A549 (cell line): Measurements from ENCODE around the gene NUCB1. TPM values are rescaled to one million over a fixed set of nuclear protein-coding genes. Genes with fewer than 3 reads are reported as not detected.

ENCODE experiments used
- ATAC-seq, 2 experiments: fragments of 200-7000 bp in 1 of 2; fragments of >200 bp in 1 of 2; cut with Nextera tagmentation in 1 of 2; cut with Tn5 transposase in 1 of 2; 3 replicates each; pipeline versions ENCODE4 v1.8.0 to v1.9.1; 2018 to 2020; ENCODE audit warnings: mild to moderate bottlenecking in 1 of 2, moderate library complexity in 1 of 2
- CTCF ChIA-PET: fragments of 300-600 bp; sonication (Branson Sonifier 250); formaldehyde crosslinking; extraction: SDS; loops from one replicate; lab custom pipeline; 2021; ENCODE audit warnings: antibody characterized with exemption, inconsistent platforms; lab: Yijun Ruan, JAX
- POLR2A ChIA-PET: fragments of 350-600 bp; formaldehyde crosslinking; extraction: SDS; loops from one replicate; lab custom pipeline; 2021; ENCODE audit warnings: antibody characterized with exemption, inconsistent platforms; lab: Yijun Ruan, JAX
- DNase-seq, 2 experiments: peaks; one replicate each; pipeline versions ENCODE4 v3.0.0 to v3.0.0-alpha.2; 2011 to 2016; ENCODE audit warnings: low read depth in 1 of 2, low spot score in 1 of 2
- FAIRE-seq: peaks from 2 replicates; lab custom pipeline; 2011; peaks lifted over from hg19 to GRCh38; lab: Jason Lieb, UNC
- H3K27ac ChIP-seq, 2 experiments: fragments of >200 bp; sonication (Bioruptor Twin); formaldehyde crosslinking; 3 replicates each; pipeline ENCODE4 v1.5.1; 2016 to 2017
- H3K4me1 ChIP-seq: fragments of >200 bp; sonication (Bioruptor Twin); formaldehyde crosslinking; 3 replicates; pipeline ENCODE4 v1.6.1; 2016
- H3K4me2 ChIP-seq: fragments of >200 bp; sonication (Bioruptor Twin); formaldehyde crosslinking; 3 replicates; pipeline ENCODE4 v1.6.1; 2016
- H3K4me3 ChIP-seq: fragments of >200 bp; sonication (Bioruptor Twin); formaldehyde crosslinking; 3 replicates; pipeline ENCODE4 v1.5.1; 2016
- H3K9me3 ChIP-seq: fragments of >200 bp; sonication (Bioruptor Twin); formaldehyde crosslinking; 3 replicates; pipeline ENCODE4 v1.6.1; 2016
- ATOH8 ChIP-seq: fragments of 250-450 bp; sonication (Bioruptor Pico); IDR thresholded peaks from 2 replicates; pipeline ENCODE4 v1.5.0; 2020; ENCODE audit warnings: low read depth, mild to moderate bottlenecking, moderate library complexity
- FOSL2 ChIP-seq, 2 experiments: fragments of 450-650 bp in 1 of 2; fragments of >200 bp in 1 of 2; sonication (Bioruptor Twin) in 1 of 2; formaldehyde crosslinking; IDR thresholded peaks; 2 replicates each; pipeline versions ENCODE4 v1.5.0 to v1.6.1; 2016 to 2020; ENCODE audit warnings: mild to moderate bottlenecking in 1 of 2, moderate library complexity in 1 of 2
- GATA3 ChIP-seq: IDR thresholded peaks from 2 replicates; pipeline ENCODE4 v1.6.1; 2012; ENCODE audit warnings: borderline replicate concordance
- HEYL ChIP-seq: fragments of 250-450 bp; sonication (Bioruptor Pico); IDR thresholded peaks from 2 replicates; pipeline ENCODE4 v1.8.0; 2021; ENCODE audit warnings: mild to moderate bottlenecking, moderate library complexity
- JUN ChIP-seq, 2 experiments: fragments of >200 bp; sonication (Bioruptor Twin); formaldehyde crosslinking; IDR thresholded peaks; 2 replicates in 1 of 2; 3 replicates in 1 of 2; pipeline ENCODE4 v1.6.1; 2016 to 2017
- JUNB ChIP-seq: fragments of >200 bp; sonication (Bioruptor Twin); formaldehyde crosslinking; IDR thresholded peaks from 2 replicates; pipeline ENCODE4 v1.6.1; 2016
- KDM1A ChIP-seq: fragments of 200-600 bp; sonication (generic); IDR thresholded peaks from 2 replicates; pipeline ENCODE4 v1.6.1; 2016; ENCODE audit warnings: low read depth, mild to moderate bottlenecking
- MAFK ChIP-seq: fragments of 450-650 bp; IDR thresholded peaks from 2 replicates; pipeline ENCODE4 v1.6.1; 2014; ENCODE audit not compliant: partially characterized antibody
- MAZ ChIP-seq: fragments of 150-350 bp; IDR thresholded peaks from 2 replicates; pipeline ENCODE4 v1.6.1; 2014; ENCODE audit warnings: antibody characterized with exemption, low read depth, low read length, borderline replicate concordance
- MYC ChIP-seq: IDR thresholded peaks from 2 replicates; pipeline ENCODE4 v1.6.1; 2012; ENCODE audit warnings: mild to moderate bottlenecking, inconsistent platforms, low read length, improper control_type of control experiment, borderline replicate concordance
- NFE2L2 ChIP-seq: fragments of 150-350 bp; conservative IDR thresholded peaks from 2 replicates; pipeline ENCODE4 v1.6.1; 2014; ENCODE audit warnings: low read length
- PHF8 ChIP-seq: fragments of 200-600 bp; sonication (generic); IDR thresholded peaks from 2 replicates; pipeline ENCODE4 v1.6.1; 2016; ENCODE audit warnings: low read depth, mild to moderate bottlenecking, antibody characterized with exemption, moderate library complexity, borderline replicate concordance
- POLR2AphosphoS2 ChIP-seq: conservative IDR thresholded peaks from 2 replicates; pipeline ENCODE4 v1.6.1; 2012; ENCODE audit warnings: low read length, improper control_type of control experiment, inconsistent platforms
- REST ChIP-seq: fragments of 200-600 bp; sonication (generic); IDR thresholded peaks from 2 replicates; pipeline ENCODE4 v1.6.1; 2016; ENCODE audit warnings: antibody characterized with exemption, mild to moderate bottlenecking, moderate library complexity
- RNF2 ChIP-seq: fragments of 200-600 bp; sonication (generic); IDR thresholded peaks from 2 replicates; pipeline ENCODE4 v1.6.1; 2016; ENCODE audit warnings: low read depth, mild to moderate bottlenecking, antibody characterized with exemption, moderate library complexity, borderline replicate concordance
- SMC3 ChIP-seq: fragments of >200 bp; sonication (Bioruptor Twin); formaldehyde crosslinking; IDR thresholded peaks from 3 replicates; pipeline ENCODE4 v1.6.1; 2018; ENCODE audit warnings: inconsistent platforms
- SREBF2 ChIP-seq: fragments of 450-650 bp; IDR thresholded peaks from 2 replicates; pipeline ENCODE4 v1.6.1; 2014; ENCODE audit warnings: mild to moderate bottlenecking, moderate library complexity
- ZC3H11A ChIP-seq: fragments of 450-650 bp; IDR thresholded peaks from 2 replicates; pipeline ENCODE4 v1.6.1; 2014; ENCODE audit warnings: antibody characterized with exemption, mild to moderate bottlenecking
- ZFP36 ChIP-seq: fragments of 450-650 bp; IDR thresholded peaks from 2 replicates; pipeline ENCODE4 v1.6.1; 2014; ENCODE audit warnings: borderline replicate concordance; ENCODE audit not compliant: partially characterized antibody
- WGBS: methylation state at CpG from one replicate; pipeline ENCODE4 v1.1.6; 2017; ENCODE audit errors: missing lambda C conversion rate; 5-methylcytosine and 5-hydroxymethylcytosine counted together
- polyA plus RNA-seq, 4 experiments: library from polyadenylated mRNA; depleted of rRNA in 3 of 4; stranded (reverse); fragments of >200 nt; fragmentation: RNase III in 1 of 4; extraction: RNeasy Plus Mini Kit Qiagen cat#74134 plus additional on column Dnase treatment in 1 of 4; gene quantifications; 2 replicates in 3 of 4; 3 replicates in 1 of 4; pipeline ENCODE4 v1.2.3, GENCODE V29; 2011 to 2017
- TF ChIP-seq, protein P1 (sequence below): IDR thresholded peaks from 2 replicates; pipeline ENCODE4 v1.6.1; 2012
- TF ChIP-seq, protein P2 (sequence below): fragments of 250-450 bp; sonication (Bioruptor Pico); IDR thresholded peaks from 2 replicates; pipeline ENCODE4 v1.5.0; 2021; ENCODE audit warnings: mild to moderate bottlenecking, moderate library complexity, borderline replicate concordance

The NUCB1 gene
- polyA plus RNA-seq, 2 of the 4 experiments (the other 2 are of a cell fraction), result 79.5 to 182 TPM

DNA sequence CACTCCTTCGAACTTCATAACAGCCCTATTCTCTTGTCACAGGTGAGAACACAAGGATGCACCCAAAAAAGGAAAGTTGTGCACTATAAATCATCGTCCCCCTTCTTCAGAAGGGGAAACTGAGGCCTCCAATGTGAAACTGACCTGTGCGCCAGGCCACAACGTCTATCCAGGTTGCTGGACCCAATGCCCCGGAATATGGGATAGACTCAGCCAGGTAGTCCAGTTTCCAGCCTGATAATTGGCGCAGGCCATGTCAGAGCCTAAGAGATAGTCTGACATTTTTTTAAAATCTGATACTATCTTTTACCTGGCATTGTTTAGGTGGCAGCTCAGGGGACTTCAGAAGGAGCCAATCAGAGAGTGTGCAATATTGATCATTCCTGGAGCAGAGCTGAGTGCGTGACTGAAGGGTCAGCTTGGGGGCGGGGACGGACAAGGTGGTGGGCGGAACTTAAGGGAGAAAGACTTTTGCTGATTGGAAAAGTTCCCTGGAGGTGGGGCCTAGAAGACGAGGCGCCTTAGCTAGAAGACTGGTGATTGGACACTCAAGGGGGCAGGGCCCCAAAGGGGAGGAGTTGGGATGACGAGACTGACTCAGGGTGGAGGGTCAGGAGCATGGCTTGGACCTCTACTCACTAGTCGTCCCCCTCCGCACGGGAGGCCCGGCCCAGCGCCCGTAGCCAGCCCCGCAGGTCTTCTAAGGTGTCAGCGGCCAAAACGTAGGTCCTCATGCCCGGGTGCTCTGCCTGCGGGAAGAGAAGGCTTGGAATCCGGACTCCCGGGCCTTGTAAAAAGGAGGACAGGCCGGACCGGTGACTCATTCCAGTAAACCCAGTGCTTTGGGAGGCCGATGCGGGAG is 40.2 kb upstream of the NUCB1 start:
- POLR2A ChIA-PET, result interaction anchor here (0.5 kb wide), 1 partner anchor 82 kb away, joined by 3 read pairs; no protein-coding TSS in a partner anchor

GRCh38 chr19:48861313-48861712 is 38.8 kb upstream of the NUCB1 start:
- Histone ChIP-seq H3K9me3 (no peaks in the 10 kb centered on the region), H3K4me1 (no peaks in the 10 kb centered on the region), H3K4me2 (no peak overlapping the region), H3K27ac (no peak overlapping the region), H3K4me3 (no peak overlapping the region)
- no peak for FAIRE-seq
- no peak for ATAC-seq
- no peak for TF ChIP-seq MYC
- ChIA-PET CTCF (interaction anchor here (0.6 to 4.1 kb wide), 7 partner anchors 9 to 1861 kb away, joined by 3 to 24 read pairs (median 3); partner anchors contain the start of genes HSD17B14 and RUVBL2), POLR2A (interaction anchor here (1.5 kb wide), 1 partner anchor 11 kb away, joined by 4 read pairs; no protein-coding TSS in a partner anchor)
- DNase-seq, result no peak
- 87% methylated on average over 18 of the region's 18 CpGs for WGBS

More for the DNA sequence above, 40.2 kb upstream of the NUCB1 start:
- CTCF ChIA-PET, result interaction anchor here (4.1 kb wide), 1 partner anchor 17 kb away, joined by 24 read pairs; no protein-coding TSS in a partner anchor
- FAIRE-seq, result no peak
- Histone ChIP-seq H3K27ac (no peak overlapping the region), H3K9me3 (no peaks in the 10 kb centered on the region), H3K4me1 (no peaks in the 10 kb centered on the region), H3K4me3 (no peak overlapping the region), H3K4me2 (no peak overlapping the region)
- ATAC-seq, result peak; percentile 44 to 71; a peak in 4 of 6 replicates
- TF ChIP-seq FOSL2 (IDR thresholded peaks at IDR 0.05), result no peak
- TF ChIP-seq FOSL2 (CRISPR knock-in tag; IDR thresholded peaks at IDR 0.05), result 0 out of 2 replicates have a peak, but pooled peaks have one; percentile 16
- no peak for TF ChIP-seq ATOH8 (CRISPR knock-in tag)
- peak in 1 of 2 experiments; percentile 65 for DNase-seq
- 87% methylated on average over 30 of the region's 30 CpGs for WGBS

DNA sequence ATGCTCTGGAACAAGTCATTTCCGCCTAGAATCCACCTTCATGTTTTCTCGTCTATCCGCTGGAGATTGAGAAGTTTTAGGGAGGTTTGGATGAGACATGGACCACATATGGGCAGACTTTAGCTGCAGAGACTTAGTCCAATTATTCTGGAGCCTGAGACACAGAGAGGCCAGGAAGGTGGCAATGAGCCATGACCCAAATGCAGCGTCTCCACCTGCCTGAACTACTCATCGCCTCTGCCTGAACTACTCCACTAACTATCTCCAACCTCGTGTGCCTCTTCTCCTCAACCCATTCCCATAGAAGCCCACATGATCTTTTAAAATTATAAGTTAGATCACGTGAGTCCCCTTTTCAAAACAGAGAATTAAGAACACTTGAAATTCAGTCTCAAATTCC is 37.3 kb upstream of the NUCB1 start:
- POLR2A ChIA-PET, result no interaction called here
- Histone ChIP-seq H3K9me3 (no peaks in the 10 kb centered on the region), H3K27ac (no peak overlapping the region), H3K4me2 (no peak overlapping the region), H3K4me3 (no peak overlapping the region), H3K4me1 (no peaks in the 10 kb centered on the region)
- WGBS, result 66% methylated on average over 7 of the region's 7 CpGs
- TF ChIP-seq PHF8, result no peak
- TF ChIP-seq JUNB, result no peak
- no peak for ATAC-seq
- CTCF ChIA-PET, result interaction anchor here (0.6 to 4.1 kb wide), 4 partner anchors 14 to 103 kb away, joined by 3 to 24 read pairs (median 4); no protein-coding TSS in a partner anchor
- no peak for FAIRE-seq
- no peak for DNase-seq

DNA sequence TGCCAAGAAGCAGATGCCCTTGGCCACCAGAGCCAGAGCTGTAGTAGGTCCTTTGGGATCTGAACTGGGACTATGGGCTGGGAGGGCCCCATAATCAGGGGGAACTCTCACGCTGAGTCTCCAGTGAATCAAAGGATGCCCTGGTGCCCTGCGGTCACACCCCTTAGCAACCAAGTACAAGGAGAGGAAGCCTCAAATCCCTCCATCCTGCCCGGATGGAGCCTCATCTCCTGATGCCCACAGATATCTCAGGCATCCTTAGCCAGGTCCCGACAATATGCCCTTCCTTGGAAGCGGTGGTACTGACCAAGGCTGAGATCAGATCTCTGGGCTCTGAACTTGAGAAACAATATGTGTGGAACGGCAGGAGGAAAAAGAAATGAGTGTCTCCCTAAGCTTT is 33.4 kb upstream of the NUCB1 start:
- no peaks in the 10 kb centered on the region for H3K9me3 ChIP-seq
- H3K4me3 ChIP-seq, result no peak overlapping the region
- DNase-seq, result no peak
- H3K27ac ChIP-seq, result no peak overlapping the region
- peaks cover 15% of the 10 kb centered on the region for H3K4me1 ChIP-seq
- 0 out of 6 replicates have a peak, but pooled peaks of 1 of the 2 experiments have one; percentile 17 for ATAC-seq
- 84% methylated on average over 6 of the region's 6 CpGs for WGBS
- no peak overlapping the region for H3K4me2 ChIP-seq
- CTCF ChIA-PET, result interaction anchor here (0.6 to 4.9 kb wide), 7 partner anchors 18 to 136 kb away, joined by 3 to 33 read pairs (median 3); partner anchors contain the start of gene HSD17B14
- POLR2A ChIA-PET, result no interaction called here
- no peak for FAIRE-seq
- TF ChIP-seq MAFK (no peak), KDM1A (no peak), GATA3 (no peak), RNF2 (no peak), MAZ (no peak), POLR2AphosphoS2 (no peak), ZFP36 (no peak), SREBF2 (no peak), REST (no peak), SMC3 (no peak), NFE2L2 (no peak), JUN (IDR thresholded peaks at IDR 0.05) (no peak), HEYL (CRISPR knock-in tag) (no peak), ZC3H11A (no peak)
- TF ChIP-seq, protein P1, sequence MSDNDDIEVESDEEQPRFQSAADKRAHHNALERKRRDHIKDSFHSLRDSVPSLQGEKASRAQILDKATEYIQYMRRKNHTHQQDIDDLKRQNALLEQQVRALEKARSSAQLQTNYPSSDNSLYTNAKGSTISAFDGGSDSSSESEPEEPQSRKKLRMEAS, result no peak
- TF ChIP-seq, protein P2, sequence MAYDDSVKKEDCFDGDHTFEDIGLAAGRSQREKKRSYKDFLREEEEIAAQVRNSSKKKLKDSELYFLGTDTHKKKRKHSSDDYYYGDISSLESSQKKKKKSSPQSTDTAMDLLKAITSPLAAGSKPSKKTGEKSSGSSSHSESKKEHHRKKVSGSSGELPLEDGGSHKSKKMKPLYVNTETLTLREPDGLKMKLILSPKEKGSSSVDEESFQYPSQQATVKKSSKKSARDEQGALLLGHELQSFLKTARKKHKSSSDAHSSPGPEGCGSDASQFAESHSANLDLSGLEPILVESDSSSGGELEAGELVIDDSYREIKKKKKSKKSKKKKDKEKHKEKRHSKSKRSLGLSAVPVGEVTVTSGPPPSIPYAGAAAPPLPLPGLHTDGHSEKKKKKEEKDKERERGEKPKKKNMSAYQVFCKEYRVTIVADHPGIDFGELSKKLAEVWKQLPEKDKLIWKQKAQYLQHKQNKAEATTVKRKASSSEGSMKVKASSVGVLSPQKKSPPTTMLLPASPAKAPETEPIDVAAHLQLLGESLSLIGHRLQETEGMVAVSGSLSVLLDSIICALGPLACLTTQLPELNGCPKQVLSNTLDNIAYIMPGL (CRISPR knock-in tag), result no peak
